ENCODE measurements around the gene TLCD3A.

The TLCD3A gene

DNA sequence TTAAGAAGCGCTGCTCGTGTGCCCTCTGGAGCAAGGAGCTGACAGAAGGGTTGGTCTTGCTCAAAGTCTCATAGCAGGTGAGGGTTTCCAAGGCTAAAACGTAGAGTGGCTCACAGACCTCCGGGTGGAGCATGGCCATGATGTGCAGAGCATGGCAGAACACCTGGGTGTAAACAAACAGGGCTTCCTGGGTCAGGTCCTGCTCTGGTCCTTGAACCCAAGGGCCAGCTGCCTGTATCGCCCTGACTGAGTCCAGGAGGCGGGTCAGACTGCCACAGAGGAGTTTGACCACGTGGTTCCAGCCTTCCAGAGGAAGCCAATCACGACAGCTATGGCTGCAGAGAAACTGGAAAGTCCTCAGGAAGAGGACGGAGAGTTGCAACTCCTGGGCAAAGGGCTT is 12.5 kb downstream of the TLCD3A start:
- Histone ChIP-seq H3K79me2 (ENCODE audit: control insufficient read depth, low read length) (peaks cover 96% of the 10 kb centered on the region), H3K27ac (ENCODE audit: low read depth, low read length) (no peak overlapping the region), H3F3A (ENCODE audit: control insufficient read depth, insufficient read depth) (peaks cover 9% of the 10 kb centered on the region), H4K20me1 (ENCODE audit: control insufficient read depth, insufficient read depth, low read depth, low read length) (peaks cover 16% of the 10 kb centered on the region), H3K4me1 (ENCODE audit: control insufficient read depth, low read length) (peaks cover 22% of the 10 kb centered on the region), H3K4me3 (ENCODE audit: low read length) (no peak overlapping the region), H3K9me2 (replicated peaks; ENCODE audit: control insufficient read depth, low read length) (no peaks in the 10 kb centered on the region), H3K4me2 (ENCODE audit: low read length) (no peak overlapping the region), H3K27me3 (ENCODE audit: control insufficient read depth, low read length) (no peaks in the 10 kb centered on the region), H3K36me3 (ENCODE audit: control insufficient read depth, low read length) (peaks cover 95% of the 10 kb centered on the region), H3K9me3 (ENCODE audit: control insufficient read depth, insufficient read depth, low read length) (no peaks in the 10 kb centered on the region)
- no peak for TF ChIP-seq EZH2phosphoT487 (IDR thresholded peaks at IDR 0.05; ENCODE audit: borderline replicate concordance, low read length)
- TF ChIP-seq, protein P1, sequence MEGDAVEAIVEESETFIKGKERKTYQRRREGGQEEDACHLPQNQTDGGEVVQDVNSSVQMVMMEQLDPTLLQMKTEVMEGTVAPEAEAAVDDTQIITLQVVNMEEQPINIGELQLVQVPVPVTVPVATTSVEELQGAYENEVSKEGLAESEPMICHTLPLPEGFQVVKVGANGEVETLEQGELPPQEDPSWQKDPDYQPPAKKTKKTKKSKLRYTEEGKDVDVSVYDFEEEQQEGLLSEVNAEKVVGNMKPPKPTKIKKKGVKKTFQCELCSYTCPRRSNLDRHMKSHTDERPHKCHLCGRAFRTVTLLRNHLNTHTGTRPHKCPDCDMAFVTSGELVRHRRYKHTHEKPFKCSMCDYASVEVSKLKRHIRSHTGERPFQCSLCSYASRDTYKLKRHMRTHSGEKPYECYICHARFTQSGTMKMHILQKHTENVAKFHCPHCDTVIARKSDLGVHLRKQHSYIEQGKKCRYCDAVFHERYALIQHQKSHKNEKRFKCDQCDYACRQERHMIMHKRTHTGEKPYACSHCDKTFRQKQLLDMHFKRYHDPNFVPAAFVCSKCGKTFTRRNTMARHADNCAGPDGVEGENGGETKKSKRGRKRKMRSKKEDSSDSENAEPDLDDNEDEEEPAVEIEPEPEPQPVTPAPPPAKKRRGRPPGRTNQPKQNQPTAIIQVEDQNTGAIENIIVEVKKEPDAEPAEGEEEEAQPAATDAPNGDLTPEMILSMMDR (IDR thresholded peaks at IDR 0.05; ENCODE audit: low read depth, low read length, poor library complexity, severe bottlenecking): no peak

DNA sequence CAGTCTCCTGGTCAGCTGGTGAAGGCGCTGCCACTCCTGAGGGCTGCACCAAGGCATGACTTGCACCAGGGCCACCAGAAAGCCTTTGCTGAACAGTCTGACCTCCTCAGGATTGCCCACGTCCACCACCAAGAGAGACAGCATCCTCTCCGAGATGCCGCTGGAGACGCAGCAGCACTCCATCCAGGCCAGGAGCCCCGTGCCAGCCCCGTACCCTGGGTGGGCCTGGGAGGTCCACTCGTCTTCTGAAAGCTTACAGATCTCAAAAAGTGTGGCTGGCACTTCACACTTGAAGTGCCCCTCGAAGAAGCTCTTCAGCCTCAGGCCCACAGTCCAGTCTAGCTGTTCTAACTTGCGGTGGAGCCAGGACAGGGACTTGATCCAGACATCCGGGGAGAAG is 13.0 kb downstream of the TLCD3A start:
- peaks cover 21% of the 10 kb centered on the region for H4K20me1 ChIP-seq (ENCODE audit: control insufficient read depth, insufficient read depth, low read depth, low read length)
- no peak overlapping the region for H3K27ac ChIP-seq (ENCODE audit: low read depth, low read length)
- no peak overlapping the region for H3K4me2 ChIP-seq (ENCODE audit: low read length)
- H3K4me3 ChIP-seq (ENCODE audit: low read length): no peak overlapping the region
- no peak for TF ChIP-seq EZH2phosphoT487 (IDR thresholded peaks at IDR 0.05; ENCODE audit: borderline replicate concordance, low read length)
- TF ChIP-seq, protein P1 (IDR thresholded peaks at IDR 0.05; ENCODE audit: low read depth, low read length, poor library complexity, severe bottlenecking): no peak
- H3K4me1 ChIP-seq (ENCODE audit: control insufficient read depth, low read length): peaks cover 22% of the 10 kb centered on the region
- no peaks in the 10 kb centered on the region for H3K27me3 ChIP-seq (ENCODE audit: control insufficient read depth, low read length)
- peaks cover 9% of the 10 kb centered on the region for H3F3A ChIP-seq (ENCODE audit: control insufficient read depth, insufficient read depth)
- H3K9me3 ChIP-seq (ENCODE audit: control insufficient read depth, insufficient read depth, low read length): no peaks in the 10 kb centered on the region
- peaks cover 96% of the 10 kb centered on the region for H3K79me2 ChIP-seq (ENCODE audit: control insufficient read depth, low read length)
- peaks cover 95% of the 10 kb centered on the region for H3K36me3 ChIP-seq (ENCODE audit: control insufficient read depth, low read length)
- no peaks in the 10 kb centered on the region for H3K9me2 ChIP-seq (replicated peaks; ENCODE audit: control insufficient read depth, low read length)

DNA sequence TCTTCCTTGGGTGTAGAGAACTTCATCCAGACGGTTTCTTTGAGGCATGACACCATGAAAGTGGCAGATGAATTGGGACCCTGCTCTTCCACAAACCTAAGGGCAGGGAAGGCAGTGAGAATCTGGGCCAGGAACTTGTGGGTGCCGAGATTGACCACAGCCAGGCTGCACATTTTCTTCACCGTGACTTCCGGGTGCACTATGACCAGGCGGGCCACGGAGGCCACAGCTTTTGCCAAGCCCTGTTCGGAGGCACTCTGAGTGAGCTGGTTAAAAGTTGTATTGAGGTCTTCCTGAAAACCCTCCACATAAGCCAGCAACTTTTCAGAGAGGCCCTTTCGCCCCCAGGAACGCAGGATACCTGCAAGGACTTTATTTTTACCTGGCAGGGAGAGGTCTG is 13.8 kb downstream of the TLCD3A start:
- Histone ChIP-seq H3F3A (ENCODE audit: control insufficient read depth, insufficient read depth) (peaks cover 5% of the 10 kb centered on the region; the same call in 1 of the 2 replicates), H3K36me3 (ENCODE audit: control insufficient read depth, low read length) (peaks cover 95% of the 10 kb centered on the region), H3K79me2 (ENCODE audit: control insufficient read depth, low read length) (peaks cover 96% of the 10 kb centered on the region), H4K20me1 (ENCODE audit: control insufficient read depth, insufficient read depth, low read depth, low read length) (peaks cover 27% of the 10 kb centered on the region), H3K4me2 (ENCODE audit: low read length) (no peak overlapping the region), H3K4me1 (ENCODE audit: control insufficient read depth, low read length) (peaks cover 21% of the 10 kb centered on the region), H3K27ac (ENCODE audit: low read depth, low read length) (no peak overlapping the region), H3K27me3 (ENCODE audit: control insufficient read depth, low read length) (no peaks in the 10 kb centered on the region), H3K4me3 (ENCODE audit: low read length) (no peak overlapping the region), H3K9me3 (ENCODE audit: control insufficient read depth, insufficient read depth, low read length) (no peaks in the 10 kb centered on the region), H3K9me2 (replicated peaks; ENCODE audit: control insufficient read depth, low read length) (no peaks in the 10 kb centered on the region)
- TF ChIP-seq EZH2phosphoT487 (IDR thresholded peaks at IDR 0.05; ENCODE audit: borderline replicate concordance, low read length): no peak
- TF ChIP-seq, protein P1 (IDR thresholded peaks at IDR 0.05; ENCODE audit: low read depth, low read length, poor library complexity, severe bottlenecking): no peak

Data from DOHH2 (cell line).